ENCODE results near the gene THSD1. TPM values are rescaled to one million over a fixed set of nuclear protein-coding genes. Genes with fewer than 3 reads are reported as not detected.
A peak's percentile ranks its signal among the peaks of the same experiment; 100 is the strongest.

THSD1 gene
- total RNA-seq, 1 donor from 2014 or later = 0.27 TPM

DNA sequence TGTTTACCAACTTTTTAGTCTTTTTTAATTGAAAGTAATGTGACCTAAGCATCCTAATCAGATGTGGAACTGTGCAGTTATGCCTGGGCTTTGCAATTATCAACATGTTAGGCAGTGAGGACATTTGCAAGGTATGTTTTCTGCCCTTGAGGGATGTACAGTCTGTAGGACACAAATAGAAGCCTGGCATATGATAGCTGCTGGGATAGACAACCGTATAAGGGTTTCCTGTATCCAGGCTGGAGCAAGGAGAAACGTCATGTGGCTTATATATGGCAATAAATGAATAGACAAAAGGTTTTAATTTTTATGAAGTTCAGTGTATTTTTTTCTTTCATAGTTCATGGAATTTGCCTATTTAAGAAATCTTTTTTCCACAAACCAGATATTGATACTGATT is 46.5 kb upstream of the THSD1 start:
- Mint-ChIP-seq H3K4me3 (ENCODE audit: unreplicated experiment) (no peak overlapping the region), H3K4me1 (ENCODE audit: low read depth, unreplicated experiment) (peaks cover 12% of the 10 kb centered on the region), H3K27ac (ENCODE audit: unreplicated experiment) (no peak overlapping the region), H3K36me3 (ENCODE audit: unreplicated experiment) (no peaks in the 10 kb centered on the region), H3K9me3 (ENCODE audit: unreplicated experiment) (peaks cover 6% of the 10 kb centered on the region), H3K27me3 (ENCODE audit: unreplicated experiment) (no peaks in the 10 kb centered on the region)
- TF ChIP-seq, protein P1, sequence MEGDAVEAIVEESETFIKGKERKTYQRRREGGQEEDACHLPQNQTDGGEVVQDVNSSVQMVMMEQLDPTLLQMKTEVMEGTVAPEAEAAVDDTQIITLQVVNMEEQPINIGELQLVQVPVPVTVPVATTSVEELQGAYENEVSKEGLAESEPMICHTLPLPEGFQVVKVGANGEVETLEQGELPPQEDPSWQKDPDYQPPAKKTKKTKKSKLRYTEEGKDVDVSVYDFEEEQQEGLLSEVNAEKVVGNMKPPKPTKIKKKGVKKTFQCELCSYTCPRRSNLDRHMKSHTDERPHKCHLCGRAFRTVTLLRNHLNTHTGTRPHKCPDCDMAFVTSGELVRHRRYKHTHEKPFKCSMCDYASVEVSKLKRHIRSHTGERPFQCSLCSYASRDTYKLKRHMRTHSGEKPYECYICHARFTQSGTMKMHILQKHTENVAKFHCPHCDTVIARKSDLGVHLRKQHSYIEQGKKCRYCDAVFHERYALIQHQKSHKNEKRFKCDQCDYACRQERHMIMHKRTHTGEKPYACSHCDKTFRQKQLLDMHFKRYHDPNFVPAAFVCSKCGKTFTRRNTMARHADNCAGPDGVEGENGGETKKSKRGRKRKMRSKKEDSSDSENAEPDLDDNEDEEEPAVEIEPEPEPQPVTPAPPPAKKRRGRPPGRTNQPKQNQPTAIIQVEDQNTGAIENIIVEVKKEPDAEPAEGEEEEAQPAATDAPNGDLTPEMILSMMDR (IDR thresholded peaks at IDR 0.05; ENCODE audit: partially characterized antibody, unreplicated experiment) = no peak
- DNase-seq = no peak

GRCh38 chr13:52451135-52451804 is 45.3 kb upstream of the THSD1 start:
- peaks cover 6% of the 10 kb centered on the region for H3K9me3 Mint-ChIP-seq (ENCODE audit: unreplicated experiment)
- TF ChIP-seq, protein P1 (IDR thresholded peaks at IDR 0.05; ENCODE audit: partially characterized antibody, unreplicated experiment) = no peak
- H3K36me3 Mint-ChIP-seq (ENCODE audit: unreplicated experiment) = no peaks in the 10 kb centered on the region
- H3K27ac Mint-ChIP-seq (ENCODE audit: unreplicated experiment) = peak overlapping the region; percentile 4
- H3K4me3 Mint-ChIP-seq (ENCODE audit: unreplicated experiment) = peak overlapping the region; percentile 71
- no peak for DNase-seq
- H3K4me1 Mint-ChIP-seq (ENCODE audit: low read depth, unreplicated experiment) = peaks cover 8% of the 10 kb centered on the region
- no peaks in the 10 kb centered on the region for H3K27me3 Mint-ChIP-seq (ENCODE audit: unreplicated experiment)

GRCh38 chr13:52450793-52451116 is 44.8 kb upstream of the THSD1 start:
- Mint-ChIP-seq H3K4me1 (ENCODE audit: low read depth, unreplicated experiment) (peaks cover 6% of the 10 kb centered on the region), H3K36me3 (ENCODE audit: unreplicated experiment) (no peaks in the 10 kb centered on the region), H3K9me3 (ENCODE audit: unreplicated experiment) (peaks cover 6% of the 10 kb centered on the region), H3K27ac (ENCODE audit: unreplicated experiment) (peak overlapping the region; percentile 4), H3K27me3 (ENCODE audit: unreplicated experiment) (no peaks in the 10 kb centered on the region), H3K4me3 (ENCODE audit: unreplicated experiment) (peak overlapping the region; percentile 71)
- no peak for DNase-seq
- TF ChIP-seq, protein P1 (IDR thresholded peaks at IDR 0.05; ENCODE audit: partially characterized antibody, unreplicated experiment) = peak; percentile 22

GRCh38 chr13:52450012-52450792 is 44.2 kb upstream of the THSD1 start, which contains the start of gene VPS36:
TSS of gene VPS36 (minus strand) at chr13:52450634. CDS start at chr13:52450594, 40 bp downstream.
- DNase-seq = peak; percentile 98
- H3K27ac Mint-ChIP-seq (ENCODE audit: unreplicated experiment) = peak within 1 kb of the TSS; percentile 77
- no peaks in the 10 kb centered on the region for H3K27me3 Mint-ChIP-seq (ENCODE audit: unreplicated experiment)
- peaks cover 6% of the 10 kb centered on the region for H3K4me1 Mint-ChIP-seq (ENCODE audit: low read depth, unreplicated experiment)
- TF ChIP-seq, protein P1 (IDR thresholded peaks at IDR 0.05; ENCODE audit: partially characterized antibody, unreplicated experiment) = peak; percentile 100
- no peaks in the 10 kb centered on the region for H3K36me3 Mint-ChIP-seq (ENCODE audit: unreplicated experiment)
- H3K9me3 Mint-ChIP-seq (ENCODE audit: unreplicated experiment) = peaks cover 6% of the 10 kb centered on the region
- peak within 1 kb of the TSS; percentile 97 for H3K4me3 Mint-ChIP-seq (ENCODE audit: unreplicated experiment)

All from glutamatergic neuron (in vitro differentiated cells).